IMR-90 (cell line): ENCODE results near the gene MT3.
A peak's percentile ranks its signal among the peaks of the same experiment; 100 is the strongest.

ENCODE experiments used
- CEBPB ChIP-seq: IDR thresholded peaks from 2 replicates; pipeline ENCODE4 v1.6.1; 2012; ENCODE audit warnings: low read depth, low read length, improper control_type of control experiment
- CTCF ChIP-seq: conservative IDR thresholded peaks from 2 replicates; pipeline ENCODE4 v1.5.1; 2012; ENCODE audit warnings: mild to moderate bottlenecking, low read depth, low read length, improper control_type of control experiment
- FOS ChIP-seq: fragments of 150-350 bp; IDR thresholded peaks from 2 replicates; pipeline ENCODE4 v1.6.1; 2016; ENCODE audit warnings: low read depth, low read length
- MAFK ChIP-seq: IDR thresholded peaks from 2 replicates; pipeline ENCODE4 v1.6.1; 2012; ENCODE audit warnings: low read depth, low read length, improper control_type of control experiment
- MAZ ChIP-seq: IDR thresholded peaks from 2 replicates; pipeline ENCODE4 v1.6.1; 2012; ENCODE audit warnings: low read depth, mild to moderate bottlenecking, low read length, improper control_type of control experiment, moderate library complexity, borderline replicate concordance
- MXI1 ChIP-seq: IDR thresholded peaks from 2 replicates; pipeline ENCODE4 v1.6.1; 2012; ENCODE audit warnings: low read depth, mild to moderate bottlenecking, low read length, moderate library complexity, borderline replicate concordance
- POLR2A ChIP-seq: IDR thresholded peaks from 2 replicates; pipeline ENCODE4 v1.6.1; 2012; ENCODE audit warnings: mild to moderate bottlenecking, low read depth, low read length
- RAD21 ChIP-seq: IDR thresholded peaks from 2 replicates; pipeline ENCODE4 v1.6.1; 2012; ENCODE audit warnings: low read length, improper control_type of control experiment
- RFX5 ChIP-seq: IDR thresholded peaks from 2 replicates; pipeline ENCODE4 v1.8.0; 2012; ENCODE audit warnings: low read depth, mild to moderate bottlenecking, low read length, moderate library complexity
- SMC3 ChIP-seq: fragments of 150-350 bp; IDR thresholded peaks from 2 replicates; pipeline ENCODE4 v1.6.1; 2016; ENCODE audit warnings: low read depth, mild to moderate bottlenecking, antibody characterized with exemption, low read length, moderate library complexity
- USF2 ChIP-seq: fragments of 150-350 bp; IDR thresholded peaks from 2 replicates; pipeline ENCODE4 v1.6.1; 2017; ENCODE audit warnings: mild to moderate bottlenecking, antibody characterized with exemption, low read length, low read depth
- TF ChIP-seq, protein P1 (sequence below): fragments of 150-350 bp; IDR thresholded peaks from 2 replicates; pipeline ENCODE4 v1.6.1; 2016; ENCODE audit warnings: low read depth, mild to moderate bottlenecking, low read length, moderate library complexity, borderline replicate concordance

GRCh38 chr16:56609463-56609921 is 20.2 kb downstream of the MT3 start:
- TF ChIP-seq CEBPB (0 out of 2 replicates have a peak, but pooled peaks have one; percentile 23), CTCF (0 out of 2 replicates have a peak, but pooled peaks have one; percentile 24), POLR2A (no peak), RAD21 (peak; percentile 5; the same call in 1 of the 2 replicates), MXI1 (no peak), RFX5 (no peak), USF2 (no peak), MAFK (no peak), FOS (no peak; the same call in 1 of the 2 replicates), SMC3 (no peak; the same call in 1 of the 2 replicates), MAZ (no peak)
- TF ChIP-seq, protein P1, sequence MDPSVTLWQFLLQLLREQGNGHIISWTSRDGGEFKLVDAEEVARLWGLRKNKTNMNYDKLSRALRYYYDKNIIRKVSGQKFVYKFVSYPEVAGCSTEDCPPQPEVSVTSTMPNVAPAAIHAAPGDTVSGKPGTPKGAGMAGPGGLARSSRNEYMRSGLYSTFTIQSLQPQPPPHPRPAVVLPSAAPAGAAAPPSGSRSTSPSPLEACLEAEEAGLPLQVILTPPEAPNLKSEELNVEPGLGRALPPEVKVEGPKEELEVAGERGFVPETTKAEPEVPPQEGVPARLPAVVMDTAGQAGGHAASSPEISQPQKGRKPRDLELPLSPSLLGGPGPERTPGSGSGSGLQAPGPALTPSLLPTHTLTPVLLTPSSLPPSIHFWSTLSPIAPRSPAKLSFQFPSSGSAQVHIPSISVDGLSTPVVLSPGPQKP = no peak
